Ishikawa (cell line): ENCODE results near the gene RTKN.

ENCODE experiments used
- CEBPB ChIP-seq: IDR thresholded peaks from 2 replicates; pipeline ENCODE4 v1.6.1; 2012
- CREB1 ChIP-seq: IDR thresholded peaks from 2 replicates; pipeline ENCODE4 v1.6.1; 2012; ENCODE audit warnings: low read depth
- EGR1 ChIP-seq: IDR thresholded peaks from 2 replicates; pipeline ENCODE4 v1.6.1; 2012
- EP300 ChIP-seq: IDR thresholded peaks from 2 replicates; pipeline ENCODE4 v1.6.1; 2012; ENCODE audit warnings: borderline replicate concordance
- FOXM1 ChIP-seq: IDR thresholded peaks from 2 replicates; pipeline ENCODE4 v1.6.1; 2012; ENCODE audit warnings: low read depth, borderline replicate concordance
- NFIC ChIP-seq: IDR thresholded peaks from 2 replicates; pipeline ENCODE4 v1.6.1; 2012
- RAD21 ChIP-seq: IDR thresholded peaks from 2 replicates; pipeline ENCODE4 v1.6.1; 2012; ENCODE audit warnings: low read depth
- TAF1 ChIP-seq: IDR thresholded peaks from 2 replicates; pipeline ENCODE4 v1.6.1; 2012; ENCODE audit warnings: low read depth, mild to moderate bottlenecking
- TCF12 ChIP-seq: IDR thresholded peaks from 2 replicates; pipeline ENCODE4 v1.6.1; 2012; ENCODE audit warnings: low read depth
- TEAD4 ChIP-seq: IDR thresholded peaks from 2 replicates; pipeline ENCODE4 v1.6.1; 2012
- YY1 ChIP-seq: IDR thresholded peaks from 2 replicates; pipeline ENCODE4 v1.6.1; 2012; ENCODE audit warnings: low read depth
- ZBTB7A ChIP-seq: IDR thresholded peaks from 2 replicates; pipeline ENCODE4 v1.6.1; 2012; ENCODE audit warnings: low read depth
- TF ChIP-seq, protein P1 (sequence below): IDR thresholded peaks from 2 replicates; pipeline ENCODE4 v1.6.1; 2012; ENCODE audit warnings: low read depth, mild to moderate bottlenecking
- TF ChIP-seq, protein P2 (sequence below): IDR thresholded peaks from 2 replicates; pipeline ENCODE4 v1.6.1; 2012
- TF ChIP-seq, protein P3 (sequence below): IDR thresholded peaks from 2 replicates; pipeline ENCODE4 v1.6.1; 2012

Gene RTKN

DNA sequence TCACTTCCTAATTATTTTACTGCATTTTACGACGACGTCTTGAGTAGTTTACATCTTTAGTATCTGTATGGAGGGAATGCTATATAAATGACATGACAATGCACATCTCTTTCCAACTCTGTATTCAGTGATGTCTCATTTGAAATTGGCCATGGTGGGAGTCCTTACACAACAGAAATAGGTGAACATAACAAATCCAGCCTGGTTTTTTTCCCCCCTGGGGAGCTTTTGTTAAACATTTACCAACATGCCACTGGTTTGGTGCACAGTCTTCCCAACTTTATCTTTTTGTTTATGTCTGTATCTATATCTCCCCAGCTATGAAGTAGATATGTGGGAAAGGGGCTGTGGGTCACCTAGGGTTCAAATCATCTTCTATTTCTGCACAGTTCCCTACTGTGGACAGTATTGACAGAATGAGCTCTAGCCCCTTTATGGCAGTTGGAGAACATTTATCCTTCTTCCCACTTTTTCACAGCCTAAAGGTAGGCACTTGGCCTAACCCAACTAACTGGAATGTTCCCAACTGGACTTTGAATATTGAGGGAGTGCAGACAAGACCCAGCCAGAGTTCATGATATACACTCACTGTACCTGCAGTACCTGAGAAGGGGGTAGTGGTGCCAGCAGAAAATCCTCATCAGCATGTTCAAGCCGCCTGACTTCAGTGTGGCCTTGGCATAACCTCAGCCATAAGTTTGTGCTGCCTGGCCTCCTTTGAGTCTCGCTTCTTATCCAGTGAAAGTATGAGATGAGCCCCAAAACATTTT lies 5.7 kb upstream of the RTKN start:
- TF ChIP-seq YY1 = no peak
- TF ChIP-seq TCF12 = no peak
- no peak for TF ChIP-seq TEAD4
- TF ChIP-seq, protein P1, sequence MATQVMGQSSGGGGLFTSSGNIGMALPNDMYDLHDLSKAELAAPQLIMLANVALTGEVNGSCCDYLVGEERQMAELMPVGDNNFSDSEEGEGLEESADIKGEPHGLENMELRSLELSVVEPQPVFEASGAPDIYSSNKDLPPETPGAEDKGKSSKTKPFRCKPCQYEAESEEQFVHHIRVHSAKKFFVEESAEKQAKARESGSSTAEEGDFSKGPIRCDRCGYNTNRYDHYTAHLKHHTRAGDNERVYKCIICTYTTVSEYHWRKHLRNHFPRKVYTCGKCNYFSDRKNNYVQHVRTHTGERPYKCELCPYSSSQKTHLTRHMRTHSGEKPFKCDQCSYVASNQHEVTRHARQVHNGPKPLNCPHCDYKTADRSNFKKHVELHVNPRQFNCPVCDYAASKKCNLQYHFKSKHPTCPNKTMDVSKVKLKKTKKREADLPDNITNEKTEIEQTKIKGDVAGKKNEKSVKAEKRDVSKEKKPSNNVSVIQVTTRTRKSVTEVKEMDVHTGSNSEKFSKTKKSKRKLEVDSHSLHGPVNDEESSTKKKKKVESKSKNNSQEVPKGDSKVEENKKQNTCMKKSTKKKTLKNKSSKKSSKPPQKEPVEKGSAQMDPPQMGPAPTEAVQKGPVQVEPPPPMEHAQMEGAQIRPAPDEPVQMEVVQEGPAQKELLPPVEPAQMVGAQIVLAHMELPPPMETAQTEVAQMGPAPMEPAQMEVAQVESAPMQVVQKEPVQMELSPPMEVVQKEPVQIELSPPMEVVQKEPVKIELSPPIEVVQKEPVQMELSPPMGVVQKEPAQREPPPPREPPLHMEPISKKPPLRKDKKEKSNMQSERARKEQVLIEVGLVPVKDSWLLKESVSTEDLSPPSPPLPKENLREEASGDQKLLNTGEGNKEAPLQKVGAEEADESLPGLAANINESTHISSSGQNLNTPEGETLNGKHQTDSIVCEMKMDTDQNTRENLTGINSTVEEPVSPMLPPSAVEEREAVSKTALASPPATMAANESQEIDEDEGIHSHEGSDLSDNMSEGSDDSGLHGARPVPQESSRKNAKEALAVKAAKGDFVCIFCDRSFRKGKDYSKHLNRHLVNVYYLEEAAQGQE = no peak
- TF ChIP-seq, protein P2, sequence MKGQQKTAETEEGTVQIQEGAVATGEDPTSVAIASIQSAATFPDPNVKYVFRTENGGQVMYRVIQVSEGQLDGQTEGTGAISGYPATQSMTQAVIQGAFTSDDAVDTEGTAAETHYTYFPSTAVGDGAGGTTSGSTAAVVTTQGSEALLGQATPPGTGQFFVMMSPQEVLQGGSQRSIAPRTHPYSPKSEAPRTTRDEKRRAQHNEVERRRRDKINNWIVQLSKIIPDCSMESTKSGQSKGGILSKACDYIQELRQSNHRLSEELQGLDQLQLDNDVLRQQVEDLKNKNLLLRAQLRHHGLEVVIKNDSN = no peak
- TF ChIP-seq CREB1 = no peak
- TF ChIP-seq NFIC = no peak
- TF ChIP-seq, protein P3, sequence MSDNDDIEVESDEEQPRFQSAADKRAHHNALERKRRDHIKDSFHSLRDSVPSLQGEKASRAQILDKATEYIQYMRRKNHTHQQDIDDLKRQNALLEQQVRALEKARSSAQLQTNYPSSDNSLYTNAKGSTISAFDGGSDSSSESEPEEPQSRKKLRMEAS = no peak
- no peak for TF ChIP-seq EP300
- TF ChIP-seq TAF1 = no peak
- TF ChIP-seq CEBPB = no peak
- TF ChIP-seq RAD21 = no peak
- TF ChIP-seq EGR1 = no peak
- no peak for TF ChIP-seq FOXM1
- no peak for TF ChIP-seq ZBTB7A

DNA sequence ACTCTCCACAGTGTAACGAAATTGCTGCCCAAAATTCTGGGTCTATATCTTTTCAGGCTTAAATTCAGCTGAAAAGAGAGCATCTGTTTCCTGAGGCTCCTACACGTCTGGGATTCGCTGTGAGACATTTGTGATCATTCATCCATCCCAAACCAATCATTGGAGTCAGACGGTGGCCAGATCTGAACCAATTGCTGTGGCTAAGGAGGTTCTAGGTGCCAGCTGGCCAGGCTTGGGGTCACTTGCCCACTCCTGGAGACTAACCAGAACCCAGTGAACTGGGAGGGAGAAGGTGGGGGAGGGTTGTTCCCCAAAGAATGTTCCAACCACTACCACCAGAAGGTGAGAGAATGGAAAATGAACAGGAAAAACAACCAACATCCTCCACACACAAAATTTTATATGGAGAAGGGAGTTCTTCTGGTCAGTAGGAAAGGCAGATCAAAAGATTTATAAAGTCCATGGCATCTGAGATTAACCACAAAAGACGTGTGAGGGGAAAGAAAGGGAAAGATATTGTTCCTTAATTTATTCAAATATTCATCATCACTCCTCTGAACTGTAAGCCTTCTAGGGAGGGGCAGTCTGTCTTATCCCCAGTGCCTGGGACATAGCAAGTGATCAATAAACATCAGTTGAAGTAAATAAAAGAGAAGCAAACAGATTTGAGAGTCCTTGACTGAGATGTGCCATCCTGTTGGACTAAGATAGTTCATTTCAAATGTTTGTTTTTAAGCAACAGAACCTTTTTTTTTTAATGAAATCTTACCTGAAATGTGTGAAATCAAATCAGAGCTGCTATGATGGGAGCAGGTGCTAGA lies 3.0 kb upstream of the RTKN start:
- TF ChIP-seq ZBTB7A = no peak

DNA sequence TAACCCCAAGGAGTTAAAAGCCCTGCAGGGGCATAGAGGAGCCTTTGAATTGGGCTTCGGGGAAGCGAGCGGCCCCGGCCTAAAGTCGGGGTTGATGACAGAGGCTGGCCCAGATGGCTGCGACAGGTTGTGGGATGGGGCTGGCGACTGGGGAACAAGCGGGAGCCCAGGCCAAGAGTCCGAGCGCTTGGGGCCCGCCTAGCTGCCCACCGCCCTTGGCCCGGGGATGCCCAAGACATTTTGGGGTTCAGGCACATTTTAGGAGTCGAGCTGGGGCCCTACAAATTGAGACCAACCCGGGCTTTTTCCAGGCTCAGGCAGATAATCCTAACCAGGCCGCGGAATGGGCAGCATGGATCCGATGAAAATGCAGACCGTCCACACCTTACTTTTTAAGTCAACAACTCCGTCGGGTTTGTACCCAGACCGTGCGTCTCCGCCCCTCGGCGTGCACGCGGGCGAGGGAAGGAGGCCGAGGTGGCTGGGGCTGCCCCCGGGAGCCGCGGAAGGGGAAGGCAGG lies 507 bp downstream of the RTKN start:
- no peak for TF ChIP-seq NFIC
- TF ChIP-seq, protein P3 = peak; percentile 76; the same call in 1 of the 2 replicates

DNA sequence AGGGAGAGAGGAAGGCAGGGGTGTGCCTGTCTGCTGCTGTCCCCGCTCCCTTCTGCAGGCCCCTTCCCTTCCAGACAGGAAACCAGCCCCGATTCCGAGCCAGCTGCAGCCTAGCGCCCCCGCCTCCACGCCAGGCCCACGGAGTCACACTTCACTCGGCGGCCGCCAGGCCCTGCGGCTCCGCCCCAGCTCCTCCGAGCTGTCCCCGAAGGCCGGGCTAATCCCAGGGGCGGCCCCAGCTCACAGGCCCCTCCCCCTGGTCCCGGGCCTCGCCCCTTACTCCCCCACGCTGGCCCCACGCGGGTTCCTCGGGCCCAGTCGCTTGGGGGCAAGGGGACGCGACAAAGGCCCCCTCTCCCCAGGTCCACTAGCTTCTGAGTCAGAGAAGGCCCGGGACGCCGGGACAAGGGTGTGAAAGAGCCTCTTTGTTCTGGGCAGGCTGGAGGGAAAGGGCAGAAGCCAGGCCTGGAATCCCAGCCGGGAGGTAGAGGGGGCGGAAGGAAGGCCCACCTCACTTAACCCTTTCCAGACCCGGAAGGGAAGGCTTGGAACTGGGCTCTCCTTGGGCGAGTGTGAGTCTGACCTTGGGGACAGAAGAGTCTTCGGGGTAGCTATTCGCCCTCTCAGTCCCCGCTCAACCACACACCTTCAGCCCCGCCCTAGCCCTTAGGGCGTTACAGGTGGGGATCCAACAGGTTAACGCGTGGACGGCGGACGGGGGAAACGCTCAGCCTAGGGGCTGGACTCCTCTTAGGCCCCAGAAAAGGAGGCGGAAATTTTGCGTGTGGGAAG lies 1.2 kb downstream of the RTKN start:
- TF ChIP-seq TEAD4 (peak; percentile 65; the same call in 1 of the 2 replicates), ZBTB7A (peak; percentile 88; the same call in 1 of the 2 replicates), CREB1 (no peak), NFIC (no peak), EGR1 (peak; percentile 52), TCF12 (peak; percentile 8; the same call in 1 of the 2 replicates)
- TF ChIP-seq, protein P2 = no peak
- TF ChIP-seq, protein P3 = peak; percentile 70

DNA sequence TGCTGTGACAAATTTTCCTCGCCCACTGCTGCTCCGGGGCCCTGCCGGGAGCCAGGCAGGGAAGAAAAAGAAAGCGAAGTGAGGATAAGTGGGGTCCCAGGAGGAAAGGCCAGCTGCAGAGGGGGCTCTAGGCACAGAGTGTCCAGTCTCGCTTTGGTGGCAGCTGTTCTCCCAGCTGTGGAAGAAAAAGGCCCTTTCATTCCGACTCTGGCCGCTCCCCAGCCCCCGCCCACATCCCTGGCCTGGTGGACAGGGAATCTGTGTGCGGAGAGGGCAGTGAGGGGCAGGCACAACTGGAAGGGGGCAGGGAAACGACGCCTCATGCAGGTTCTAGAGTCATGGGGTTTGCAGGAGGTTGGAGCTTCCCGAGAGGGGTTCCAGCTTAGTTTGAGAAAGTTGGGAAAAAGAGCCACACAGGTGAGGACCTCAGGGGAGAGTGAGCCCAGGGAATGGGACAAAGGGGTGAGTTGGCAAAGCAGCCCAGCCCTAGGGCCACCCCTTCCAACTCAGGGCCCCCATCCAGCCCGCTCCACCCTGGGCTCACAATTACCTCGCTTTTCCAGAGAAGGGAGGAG lies 1.8 kb downstream of the RTKN start:
- TF ChIP-seq ZBTB7A = no peak
- TF ChIP-seq RAD21 = no peak
- TF ChIP-seq CEBPB = no peak
- TF ChIP-seq CREB1 = no peak
- no peak for TF ChIP-seq NFIC
- TF ChIP-seq EP300 = no peak
- TF ChIP-seq, protein P2 = no peak
- TF ChIP-seq TAF1 = no peak
- TF ChIP-seq, protein P3 = no peak
- TF ChIP-seq TEAD4 = no peak
- no peak for TF ChIP-seq TCF12
- TF ChIP-seq, protein P1 = no peak
- no peak for TF ChIP-seq FOXM1
